ENCODE data around the gene NECTIN2. TPM values are rescaled to one million over a fixed set of nuclear protein-coding genes. Genes with fewer than 3 reads are reported as not detected.

The NECTIN2 gene
- total RNA-seq, 2 experiments from 2014 or later, result 0.36 to 0.65 TPM

- no peak for TF ChIP-seq CTCF (IDR thresholded peaks at IDR 0.05)
- H3K4me1 Mint-ChIP-seq (ENCODE audit: low read depth), result peaks cover 30% of the 10 kb centered on the region
- H3K27me3 Mint-ChIP-seq, result no peaks in the 10 kb centered on the region
- no peak for ATAC-seq
- peaks cover 46% of the 10 kb centered on the region for H3K36me3 Mint-ChIP-seq (ENCODE audit: low read depth)
- H3K9me3 Mint-ChIP-seq, result no peaks in the 10 kb centered on the region
- intact Hi-C loops (cut with micrococcal nuclease), result no loop called here
- H3K27ac Mint-ChIP-seq, result no peak overlapping the region
- ChIA-PET CTCF (no interaction called here), POLR2A (interaction anchor here (3.5 kb wide), 1 partner anchor 11 kb away, joined by 14 read pairs; the partner anchor contains the start of gene APOE)
- H3K4me3 Mint-ChIP-seq, result no peak overlapping the region
- DNase-seq, result no peak
These were observed 47.9 kb downstream of the NECTIN2 start for GRCh38 chr19:44894052-44894400.

GRCh38 chr19:44894946-44895345, 48.8 kb downstream of the NECTIN2 start:
- no peak overlapping the region for H3K4me3 Mint-ChIP-seq
- no peak for TF ChIP-seq CTCF (IDR thresholded peaks at IDR 0.05)
- H3K27ac Mint-ChIP-seq, result peak overlapping the region; percentile 20
- H3K27me3 Mint-ChIP-seq, result no peaks in the 10 kb centered on the region
- ATAC-seq (no peak), DNase-seq (no peak)
- intact Hi-C loops (cut with micrococcal nuclease), result no loop called here
- ChIA-PET POLR2A (interaction anchor here (0.6 to 3.5 kb wide), 4 partner anchors 10 to 137 kb away, joined by 3 to 14 read pairs (median 3); partner anchors contain the start of gene APOE), CTCF (interaction anchor here (0.8 to 1.1 kb wide), 2 partner anchors 10 to 165 kb away, joined by 3 read pairs; no protein-coding TSS in a partner anchor)
- H3K9me3 Mint-ChIP-seq, result no peaks in the 10 kb centered on the region
- H3K36me3 Mint-ChIP-seq (ENCODE audit: low read depth), result peaks cover 48% of the 10 kb centered on the region
- H3K4me1 Mint-ChIP-seq (ENCODE audit: low read depth), result peaks cover 28% of the 10 kb centered on the region

GRCh38 chr19:44897835-44898234, 51.7 kb downstream of the NECTIN2 start:
- CTCF ChIA-PET, result interaction anchor here (1.8 kb wide), 1 partner anchor 55 kb away, joined by 5 read pairs; no protein-coding TSS in a partner anchor
- no peak for ATAC-seq
- POLR2A ChIA-PET, result no interaction called here
- Mint-ChIP-seq H3K9me3 (no peaks in the 10 kb centered on the region), H3K4me3 (no peak overlapping the region), H3K4me1 (ENCODE audit: low read depth) (peaks cover 12% of the 10 kb centered on the region), H3K27ac (no peak overlapping the region), H3K27me3 (no peaks in the 10 kb centered on the region), H3K36me3 (ENCODE audit: low read depth) (peaks cover 48% of the 10 kb centered on the region)
- intact Hi-C loops (cut with micrococcal nuclease), result no loop called here
- no peak for DNase-seq
- no peak for TF ChIP-seq CTCF (IDR thresholded peaks at IDR 0.05)

- no peak overlapping the region for H3K27ac Mint-ChIP-seq
- DNase-seq, result no peak
- no peaks in the 10 kb centered on the region for H3K9me3 Mint-ChIP-seq
- ChIA-PET POLR2A (interaction anchor here (1.0 to 1.8 kb wide), 4 partner anchors 8 to 53 kb away, joined by 3 to 9 read pairs (median 6); partner anchors contain the start of gene TOMM40), CTCF (no interaction called here)
- intact Hi-C loops (cut with micrococcal nuclease), result loop anchor here (5.0 kb wide), 1 partner anchor 52 kb away; no protein-coding TSS in a partner anchor
- H3K4me1 Mint-ChIP-seq (ENCODE audit: low read depth), result peaks cover 2% of the 10 kb centered on the region
- H3K4me3 Mint-ChIP-seq, result no peak overlapping the region
- TF ChIP-seq CTCF (IDR thresholded peaks at IDR 0.05), result no peak
- H3K27me3 Mint-ChIP-seq, result peaks cover 2% of the 10 kb centered on the region
- H3K36me3 Mint-ChIP-seq (ENCODE audit: low read depth), result peaks cover 32% of the 10 kb centered on the region
- ATAC-seq, result no peak
These were observed 54.5 kb downstream of the NECTIN2 start for GRCh38 chr19:44900328-44901244.

GRCh38 chr19:44903216-44903601, 57.1 kb downstream of the NECTIN2 start:
- ChIA-PET POLR2A (interaction anchor here (1.1 to 4.1 kb wide), 4 partner anchors 8 to 57 kb away, joined by 3 to 27 read pairs (median 9); partner anchors contain the start of gene TOMM40), CTCF (interaction anchor here (1.0 to 6.0 kb wide), 8 partner anchors 11 to 96 kb away, joined by 3 to 46 read pairs (median 4); partner anchors contain the start of gene TOMM40)
- H3K4me1 Mint-ChIP-seq (ENCODE audit: low read depth), result peaks cover 10% of the 10 kb centered on the region
- no peak overlapping the region for H3K4me3 Mint-ChIP-seq
- peaks cover 19% of the 10 kb centered on the region for H3K27me3 Mint-ChIP-seq
- ATAC-seq (no peak), DNase-seq (no peak)
- H3K27ac Mint-ChIP-seq, result no peak overlapping the region
- no peak for TF ChIP-seq CTCF (IDR thresholded peaks at IDR 0.05)
- no peaks in the 10 kb centered on the region for H3K9me3 Mint-ChIP-seq
- intact Hi-C loops (cut with micrococcal nuclease), result loop anchor here (5.0 kb wide), 1 partner anchor 49 kb away; no protein-coding TSS in a partner anchor
- H3K36me3 Mint-ChIP-seq (ENCODE audit: low read depth), result peaks cover 22% of the 10 kb centered on the region
